ENCODE measurements around the gene RCC2. TPM values are rescaled to one million over a fixed set of nuclear protein-coding genes. Genes with fewer than 3 reads are reported as not detected.
"Not testable (repeated sequence)": the region's sequence is repeated elsewhere in the genome, so short reads cannot be mapped to it uniquely, and the experiment has no call there.

The RCC2 gene
- 76.8 and 86.2 TPM in 2 replicates for total RNA-seq (2014; rRNA removed; shearing (Covaris generic))
- polyA plus RNA-seq (2015; cell fraction: cytosol; rRNA removed) = 91.6 and 98.7 TPM in 2 replicates
- polyA plus RNA-seq (2015; cell fraction: nucleus; rRNA removed) = 138 and 142 TPM in 2 replicates

DNA sequence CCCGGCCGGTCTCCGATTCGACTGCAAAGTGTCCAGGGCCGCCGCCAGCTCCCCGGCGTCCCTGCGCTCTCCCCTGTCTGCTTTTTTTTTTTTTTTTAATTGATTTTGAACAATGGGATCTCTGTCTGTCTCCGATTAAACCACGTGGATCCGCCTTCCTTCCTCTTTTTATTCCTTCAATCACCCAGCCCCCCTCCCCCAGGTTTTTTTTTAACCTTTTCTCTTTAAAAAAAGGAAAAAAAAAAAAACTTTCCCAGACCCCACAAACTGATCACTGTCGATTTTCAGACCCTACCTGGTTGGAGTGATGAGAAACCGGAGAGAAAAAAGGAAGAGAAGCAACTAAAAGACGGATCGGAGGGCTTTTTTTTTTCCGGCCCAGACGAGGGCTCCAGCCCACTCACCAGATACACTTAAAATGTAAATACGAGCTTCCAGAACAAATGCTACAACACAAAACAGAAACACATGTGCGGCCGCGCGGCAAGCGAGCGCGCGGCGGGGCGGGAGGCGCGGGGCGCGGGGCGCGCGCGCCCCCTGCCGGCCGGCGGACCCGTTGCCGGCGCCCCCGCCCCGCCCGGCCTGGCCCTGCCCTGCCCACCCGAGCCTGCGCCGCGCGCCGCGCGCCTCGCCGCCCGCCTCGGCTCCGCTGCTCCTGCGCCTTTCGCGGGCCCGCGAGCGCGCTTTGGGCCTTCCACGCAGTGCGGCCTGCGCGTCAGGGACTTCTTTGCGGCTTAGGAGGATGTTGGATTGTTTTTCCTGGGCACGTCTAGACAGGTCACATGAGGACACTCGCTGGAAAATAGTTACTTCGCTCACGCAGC lies at the start of gene RCC2:
RCC2 (minus strand) TSS at position 428 of the 824 bp plus-strand sequence. CDS start 1,163 bp downstream, outside the sequence.
- peak; percentile 73 for DNase-seq (ENCODE audit: low read depth)

DNA sequence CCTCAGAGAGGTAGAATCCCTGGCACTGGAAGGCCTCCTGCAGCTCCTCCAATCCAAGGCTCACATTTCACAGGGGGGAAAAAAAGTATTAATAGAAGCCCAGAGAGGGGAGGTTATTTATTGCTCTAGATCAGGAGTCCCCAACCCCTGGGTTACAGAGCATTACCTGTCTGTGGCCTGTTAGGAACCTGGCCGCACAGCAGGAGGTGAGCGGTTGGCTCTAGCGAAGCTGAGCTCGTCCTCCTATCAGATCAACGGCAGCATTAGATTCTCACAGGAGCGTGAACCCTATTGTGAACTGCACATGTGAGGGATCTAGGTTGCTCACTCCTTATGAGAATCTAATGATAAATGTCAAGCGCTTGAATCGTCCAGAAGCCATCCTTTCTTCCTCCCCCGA lies 46.8 kb upstream of the RCC2 start:
- no peak for DNase-seq (ENCODE audit: low read depth)

DNA sequence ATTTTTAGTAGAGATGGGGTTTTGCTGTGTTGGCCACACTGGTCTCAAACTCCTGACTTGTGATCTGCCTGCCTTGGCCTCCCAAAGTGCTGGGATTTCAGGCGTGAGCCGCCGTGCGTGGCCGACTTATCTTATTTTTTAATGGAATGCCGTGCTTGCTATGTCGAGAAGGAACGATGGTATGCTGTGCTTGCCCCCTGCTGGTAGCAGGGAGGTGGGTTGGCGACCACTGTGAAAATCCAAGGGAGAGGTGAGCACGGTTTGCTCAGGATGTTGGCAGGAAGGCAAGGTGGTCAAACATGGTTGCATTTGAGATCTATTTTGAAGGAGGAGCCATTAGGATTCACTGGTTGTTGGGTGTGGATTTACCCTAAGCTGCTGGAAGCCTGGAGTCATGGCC lies 45.8 kb upstream of the RCC2 start:
- DNase-seq (ENCODE audit: low read depth) = peak; percentile 40

DNA sequence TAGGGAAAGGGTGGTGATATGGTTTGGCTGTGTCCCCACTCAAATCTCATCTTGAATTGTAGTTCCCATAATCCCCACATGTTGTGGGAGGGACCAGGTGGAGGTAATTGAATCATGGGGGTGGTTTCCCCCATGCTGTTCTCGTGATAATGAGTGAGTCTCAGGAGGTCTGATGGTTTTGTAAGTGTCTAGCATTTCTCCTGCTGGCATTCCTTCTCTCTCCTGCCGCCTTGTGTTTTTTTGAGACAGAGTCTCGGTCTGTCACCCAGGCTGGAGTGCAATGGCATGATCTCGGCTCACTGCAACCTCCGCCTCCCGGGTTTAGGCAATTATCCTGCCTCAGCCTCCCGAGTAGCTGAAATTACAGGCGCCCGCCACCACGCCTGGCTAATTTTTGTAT lies 42.5 kb upstream of the RCC2 start:
- DNase-seq (ENCODE audit: low read depth) = not testable (repeated sequence)

DNA sequence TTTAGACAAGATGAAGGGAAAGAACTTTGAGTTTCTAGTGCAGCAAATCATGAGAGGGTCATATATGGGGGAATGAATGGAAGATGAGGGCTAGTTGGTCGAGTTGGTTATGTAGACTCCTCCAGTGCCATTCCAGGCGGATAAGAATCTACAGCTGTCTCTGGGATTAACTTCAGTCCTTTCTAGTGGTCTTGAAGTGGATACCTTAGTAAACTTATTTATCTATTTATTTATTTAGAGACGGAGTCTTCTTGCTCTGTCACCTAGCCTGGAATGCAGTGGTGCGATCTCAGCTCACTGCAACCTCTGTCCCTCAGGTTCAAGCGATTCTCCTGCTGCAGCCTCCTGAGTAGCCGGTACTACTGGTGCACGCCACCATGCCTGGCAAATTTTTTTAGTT lies 41.4 kb upstream of the RCC2 start:
- DNase-seq (ENCODE audit: low read depth) = no peak

DNA sequence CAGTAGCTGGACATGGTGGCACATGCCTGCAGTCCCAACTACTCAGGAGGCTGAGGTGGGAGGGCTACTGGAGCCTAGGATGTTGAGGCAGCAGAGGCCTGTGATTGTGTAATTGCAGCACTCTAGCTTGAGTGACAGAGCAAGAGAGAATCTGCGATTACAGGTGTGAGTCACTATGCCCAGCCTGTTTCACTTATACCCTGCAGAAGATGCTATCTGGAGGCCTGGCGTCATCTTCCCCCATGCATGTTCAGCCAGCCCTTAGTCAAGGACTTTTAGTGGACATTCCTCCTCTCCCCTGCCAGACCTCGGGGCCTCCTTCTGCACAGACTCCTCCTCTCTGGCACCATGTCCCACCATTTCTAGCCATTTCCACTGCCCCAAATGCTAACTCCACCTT lies 36.3 kb upstream of the RCC2 start:
- peak; percentile 79 for DNase-seq (ENCODE audit: low read depth)

DNA sequence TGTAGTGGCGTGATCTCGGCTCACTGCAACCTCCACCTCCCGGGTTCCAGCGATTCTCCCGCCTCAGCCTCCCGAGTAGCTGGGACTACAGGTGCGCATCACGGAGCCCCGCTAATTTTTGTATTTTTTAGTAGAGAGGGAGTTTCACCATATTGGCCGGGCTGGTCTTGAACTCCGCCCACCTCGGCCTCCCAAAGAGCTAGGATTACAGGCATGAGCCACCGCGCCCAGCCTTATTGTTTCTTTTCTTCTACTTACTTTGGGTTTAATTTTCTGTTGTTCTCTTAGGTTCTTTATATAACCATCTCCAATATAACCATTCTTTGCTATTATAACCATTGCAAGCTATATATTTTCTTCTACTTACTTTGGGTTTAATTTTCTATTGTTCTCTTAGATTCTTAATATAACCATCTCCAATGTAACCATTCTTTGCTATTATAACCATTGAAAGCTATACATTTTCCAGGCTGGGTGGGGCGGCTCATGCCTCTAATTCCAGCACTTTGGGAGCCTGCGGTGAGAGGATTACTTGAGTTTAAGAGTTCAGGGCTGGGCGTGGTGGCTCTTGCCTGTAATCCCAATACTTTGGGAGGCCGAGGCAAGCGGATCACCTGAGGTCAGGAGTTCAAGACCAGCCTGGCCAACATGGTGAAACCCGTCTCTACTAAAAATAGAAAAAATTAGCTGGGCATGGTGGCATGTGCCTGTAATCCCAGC lies 35.5 kb upstream of the RCC2 start:
- DNase-seq (ENCODE audit: low read depth) = not testable (repeated sequence)

DNA sequence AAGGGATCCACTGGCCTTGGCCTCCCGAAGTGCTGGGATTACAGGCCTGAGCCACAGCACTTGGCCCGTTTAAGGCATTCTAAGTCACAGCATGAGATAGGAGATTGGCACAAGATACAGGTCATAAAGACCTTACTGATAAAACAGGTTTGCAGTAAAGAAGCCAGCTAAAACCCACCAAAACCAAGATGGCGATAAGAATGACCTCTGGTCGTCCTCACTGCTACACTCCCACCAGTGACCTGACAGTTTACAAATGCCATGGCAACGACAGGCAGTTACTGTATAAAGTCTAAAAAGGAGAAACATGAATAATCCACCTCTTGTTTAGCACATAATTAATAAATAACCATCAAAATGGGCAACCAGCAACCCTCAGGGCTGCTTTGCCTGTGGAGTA lies 33.3 kb upstream of the RCC2 start:
- DNase-seq (ENCODE audit: low read depth) = no peak

DNA sequence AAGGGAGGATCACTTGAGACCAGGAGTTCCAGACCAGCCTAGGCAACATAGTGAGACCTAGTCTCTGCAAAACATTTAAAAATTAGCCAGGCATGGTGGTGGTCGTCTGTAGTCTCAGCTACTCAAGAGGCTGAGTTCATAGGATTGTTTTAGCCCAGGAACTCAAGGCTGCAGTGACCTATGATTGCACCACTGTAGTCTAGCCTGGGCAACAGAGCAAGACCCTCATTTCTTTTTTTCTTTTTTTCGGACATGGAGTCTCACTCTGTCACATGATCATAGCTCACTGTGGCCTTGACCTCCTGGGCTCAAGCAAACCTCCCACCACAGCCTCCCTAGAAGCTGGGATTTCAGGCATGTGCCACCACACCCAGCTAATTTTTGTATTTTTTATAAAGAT lies 31.9 kb upstream of the RCC2 start:
- DNase-seq (ENCODE audit: low read depth) = no peak

DNA sequence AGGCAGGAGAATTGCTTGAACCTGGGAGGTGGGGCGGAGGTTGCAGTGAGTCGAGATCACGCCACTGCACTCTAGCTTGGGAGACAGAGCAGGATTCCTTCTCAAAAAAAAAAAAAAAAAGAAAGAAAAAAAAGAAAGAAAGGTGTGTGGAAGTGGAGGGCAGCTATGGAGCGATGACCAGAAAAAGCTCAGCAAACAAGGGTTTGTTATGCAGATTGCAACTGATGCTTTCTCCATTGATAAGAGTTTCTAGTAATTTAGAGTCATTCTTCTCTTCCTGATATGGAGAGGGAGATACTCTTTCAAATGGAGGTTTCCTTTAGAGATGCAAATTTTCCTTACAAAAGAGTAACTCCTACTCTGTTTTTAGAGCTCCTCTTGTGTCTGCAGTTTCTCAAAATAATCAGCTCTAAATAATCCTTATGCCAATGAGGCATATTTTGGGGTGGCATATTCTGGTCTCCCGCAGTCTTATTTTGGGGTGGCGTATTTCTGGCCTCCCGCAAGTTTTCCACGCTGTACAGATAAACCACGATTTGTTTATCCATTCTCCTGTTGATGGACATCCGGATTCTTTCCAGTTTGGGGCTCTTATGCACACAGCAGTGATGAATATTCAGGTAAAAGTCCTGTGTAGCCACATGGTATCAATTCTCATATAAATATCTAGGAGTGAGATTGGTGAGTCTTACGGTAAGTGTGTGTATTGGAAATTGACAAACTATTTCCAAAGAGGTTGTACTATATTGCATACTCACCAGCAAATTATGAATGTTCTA lies 30.7 kb upstream of the RCC2 start:
- no peak for DNase-seq (ENCODE audit: low read depth)

DNA sequence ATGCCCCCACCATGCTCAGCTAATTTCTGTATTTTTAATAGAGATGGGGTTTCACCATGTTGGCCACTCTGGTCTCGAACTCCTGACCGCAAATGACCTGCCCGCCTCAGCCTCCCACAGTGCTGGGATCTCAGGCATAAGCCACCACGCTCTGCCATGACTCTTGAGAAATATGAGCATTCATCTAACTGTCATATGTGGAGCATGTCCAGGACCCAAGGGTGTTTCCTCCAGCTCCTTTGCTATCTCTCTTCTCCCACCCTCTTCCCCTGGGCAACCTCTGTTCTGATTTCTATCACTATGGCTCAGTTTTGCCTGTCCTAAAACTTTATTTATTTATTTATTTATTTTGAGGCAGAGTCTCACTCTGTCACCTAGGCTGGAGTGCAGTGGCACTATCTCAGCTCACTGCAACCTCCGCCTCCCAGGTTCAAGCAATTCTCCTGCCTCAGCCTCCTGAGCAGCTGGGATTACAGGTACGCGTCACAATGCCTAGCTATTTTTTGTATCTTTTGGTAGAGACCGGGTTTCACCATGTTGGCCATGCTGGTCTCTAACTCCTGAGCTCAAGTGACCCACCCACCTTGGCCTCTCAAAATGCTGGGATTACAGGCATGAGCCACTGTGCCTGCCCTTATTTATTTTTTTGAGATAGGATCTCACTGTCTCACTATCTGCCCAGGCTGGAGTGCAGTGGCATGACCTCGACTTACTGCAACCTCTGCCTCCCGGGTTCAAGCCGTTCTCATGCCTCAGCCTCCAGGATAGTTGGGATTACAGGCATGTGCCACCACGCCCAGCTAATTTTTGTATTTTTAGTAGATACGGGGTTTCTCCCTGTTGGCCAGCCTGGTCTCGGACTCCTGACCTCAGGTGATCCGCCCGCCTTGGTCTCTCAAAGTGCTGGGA lies 29.1 kb upstream of the RCC2 start:
- DNase-seq (ENCODE audit: low read depth) = not testable (repeated sequence)

DNA sequence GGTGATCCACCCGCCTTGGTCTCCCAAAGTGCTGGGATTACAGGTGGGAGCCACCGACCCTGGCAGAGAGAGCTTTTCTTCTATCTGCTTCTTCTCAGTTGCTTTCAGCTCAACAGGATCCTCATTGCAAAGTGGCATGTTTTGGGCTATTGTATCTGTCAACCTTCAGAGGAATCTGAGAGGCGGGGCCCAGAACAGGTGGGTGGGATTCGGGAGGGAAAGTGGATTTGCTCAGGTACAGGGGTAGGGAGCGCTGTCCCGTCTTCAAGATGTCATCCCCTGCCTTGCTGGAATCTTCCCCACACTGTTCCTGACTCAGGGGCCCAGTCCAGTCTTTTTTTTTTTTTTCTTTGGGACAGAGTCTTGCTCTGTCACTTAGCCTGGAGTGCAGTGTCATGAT lies 26.9 kb upstream of the RCC2 start:
- no peak for DNase-seq (ENCODE audit: low read depth)

DNA sequence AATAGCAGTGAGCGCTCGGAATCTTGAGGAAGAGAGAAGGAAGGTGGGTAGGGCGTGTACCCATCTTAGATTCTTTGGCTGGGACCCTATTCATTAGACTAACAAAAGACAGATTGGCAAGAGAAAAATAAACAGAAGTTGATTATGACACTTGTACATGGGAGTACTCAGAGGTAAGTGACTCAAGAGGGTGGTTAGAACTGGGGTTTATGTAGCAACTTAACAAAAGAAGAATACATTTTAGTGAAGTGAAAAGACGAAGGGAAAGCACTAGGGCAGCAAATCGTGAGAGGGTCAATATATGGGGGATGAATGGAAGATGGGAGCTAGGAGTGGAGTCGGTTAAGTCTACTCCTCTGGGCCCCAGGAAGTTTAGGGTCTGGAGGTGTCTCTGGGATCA lies 25.8 kb upstream of the RCC2 start:
- no peak for DNase-seq (ENCODE audit: low read depth)

DNA sequence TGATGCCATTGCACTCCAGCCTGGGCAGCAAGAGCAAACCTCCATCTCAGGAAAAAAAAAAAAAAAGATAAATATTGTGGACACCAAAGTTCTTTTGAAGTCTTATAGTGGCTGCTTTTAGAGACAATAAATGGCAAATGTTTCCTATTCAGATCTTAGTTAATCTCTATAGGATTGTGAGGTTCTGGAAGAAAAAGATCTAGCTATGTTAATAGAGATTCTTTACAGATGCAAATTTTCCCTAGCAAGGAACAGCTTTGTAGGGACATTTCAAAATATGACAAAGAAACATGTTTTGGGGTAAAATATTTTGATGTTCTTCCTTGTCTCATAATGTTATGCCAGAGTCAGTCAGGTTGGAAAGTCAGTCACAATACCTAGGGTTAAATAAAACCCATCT lies 24.5 kb upstream of the RCC2 start:
- no peak for DNase-seq (ENCODE audit: low read depth)

DNA sequence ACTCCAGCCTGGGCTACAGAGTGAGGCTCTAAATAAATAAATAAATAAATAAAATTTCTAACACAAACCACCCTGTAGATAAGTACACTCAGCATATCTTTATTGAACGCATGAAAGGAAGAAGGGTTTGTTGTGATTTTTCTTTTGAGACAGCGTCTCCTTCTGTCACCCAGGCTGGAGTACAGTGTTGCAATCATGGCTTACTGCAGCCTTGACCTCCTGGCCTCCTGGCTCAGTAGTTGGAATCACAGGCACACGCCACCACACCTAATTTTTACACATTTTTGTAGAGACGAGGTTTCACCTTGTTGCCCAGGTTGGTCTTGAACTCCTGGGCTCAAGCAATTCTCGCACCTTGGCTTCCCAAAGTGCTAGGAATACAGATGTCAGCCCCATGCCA lies 23.2 kb upstream of the RCC2 start:
- DNase-seq (ENCODE audit: low read depth) = no peak

DNA sequence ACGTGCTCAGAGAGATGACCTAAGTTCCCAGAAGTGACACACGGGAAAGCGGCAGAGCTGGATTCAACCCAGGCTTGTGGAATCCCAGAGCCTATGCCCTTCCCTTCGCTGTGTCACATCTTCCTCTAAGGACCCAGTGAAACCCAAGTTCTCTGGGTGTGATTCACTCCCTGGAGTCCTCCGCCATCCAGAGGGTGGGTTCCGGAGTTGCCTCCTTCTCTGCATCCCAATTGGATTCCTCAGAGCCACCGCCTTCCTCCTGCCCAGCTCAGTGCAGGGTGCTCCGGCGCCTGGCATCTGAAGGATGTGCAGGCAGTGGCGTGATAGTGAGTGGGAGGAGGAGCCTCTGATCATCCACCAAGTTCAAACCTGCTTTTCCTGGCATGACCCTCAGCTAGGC lies 20.7 kb upstream of the RCC2 start:
- DNase-seq (ENCODE audit: low read depth) = peak; percentile 77

DNA sequence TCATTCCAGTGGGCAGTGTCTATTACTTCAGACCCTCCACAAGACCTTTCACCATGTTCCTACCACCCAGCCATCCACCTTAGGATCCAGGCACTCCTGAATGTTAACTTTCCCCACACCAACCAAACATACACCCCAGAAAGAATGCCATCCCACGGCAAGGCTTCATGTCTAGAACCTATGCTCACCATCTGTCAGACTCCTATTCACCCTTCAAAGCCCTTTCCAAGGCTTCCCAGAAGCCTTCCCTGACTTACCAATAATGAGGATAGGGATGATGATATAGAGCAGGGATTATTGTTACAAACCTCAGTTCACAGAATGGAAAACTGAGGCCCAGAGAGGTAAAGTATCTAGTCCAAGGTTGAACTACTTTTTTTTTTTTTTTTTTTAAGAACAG lies 19.3 kb upstream of the RCC2 start:
- no peak for DNase-seq (ENCODE audit: low read depth)

DNA sequence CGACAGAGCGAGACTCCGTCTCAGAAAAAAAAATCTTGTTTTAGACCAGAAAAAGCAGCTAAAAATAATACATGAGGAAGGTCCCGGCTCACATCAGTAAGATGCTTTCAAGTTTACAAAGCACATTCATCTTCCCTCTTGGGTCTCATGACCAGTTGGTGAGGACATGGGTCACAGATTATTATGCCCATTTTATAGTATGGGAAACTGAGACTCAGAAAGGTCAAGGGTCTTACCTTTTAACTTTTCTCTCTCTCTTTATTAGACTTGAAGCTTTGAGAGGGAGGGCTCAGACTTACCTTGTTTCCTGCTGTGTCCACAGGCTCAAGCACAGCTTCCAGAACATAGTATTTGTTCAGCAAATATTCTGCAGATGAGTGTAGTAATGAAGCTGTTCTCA lies 13.2 kb upstream of the RCC2 start:
- DNase-seq (ENCODE audit: low read depth) = no peak

DNA sequence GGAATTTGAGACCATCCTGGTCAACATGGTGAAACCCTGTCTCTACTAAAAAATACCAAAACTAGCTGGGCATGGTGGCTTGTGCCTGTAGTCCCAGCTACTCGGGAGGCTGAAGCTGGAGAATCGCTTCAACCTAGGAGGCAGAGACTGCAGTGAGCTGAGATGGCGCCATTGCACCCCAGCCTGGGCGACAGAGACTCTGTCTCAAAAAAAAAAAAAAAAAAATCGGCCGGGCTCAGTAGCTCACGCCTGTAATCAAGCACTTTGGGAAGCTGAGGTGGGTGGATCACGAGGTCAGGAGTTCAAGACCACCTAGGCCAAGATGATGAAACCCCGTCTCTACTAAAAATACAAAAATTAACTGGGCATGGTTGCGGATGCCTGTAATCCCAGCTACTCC lies 12.7 kb upstream of the RCC2 start:
- DNase-seq (ENCODE audit: low read depth) = not testable (repeated sequence)

DNA sequence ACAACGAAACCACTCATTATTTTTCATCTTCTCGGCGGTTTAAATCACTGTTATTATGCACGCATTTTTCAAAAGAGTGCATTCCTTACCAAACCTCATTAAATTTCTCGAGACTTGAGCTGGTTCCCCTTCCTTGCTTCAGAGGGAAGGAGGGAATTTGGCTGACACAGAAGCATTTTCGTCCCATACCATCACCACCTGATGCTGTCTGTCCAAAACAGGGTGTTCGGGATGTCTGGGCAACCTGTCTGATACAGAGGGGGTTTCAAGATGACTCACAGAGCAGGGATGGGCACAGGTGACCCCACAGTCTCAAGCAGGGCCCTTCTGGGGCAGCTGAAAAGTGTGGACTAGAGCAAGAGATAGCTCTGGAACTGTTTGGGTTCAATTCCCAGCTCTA lies 12.3 kb upstream of the RCC2 start:
- DNase-seq (ENCODE audit: low read depth) = no peak

DNA sequence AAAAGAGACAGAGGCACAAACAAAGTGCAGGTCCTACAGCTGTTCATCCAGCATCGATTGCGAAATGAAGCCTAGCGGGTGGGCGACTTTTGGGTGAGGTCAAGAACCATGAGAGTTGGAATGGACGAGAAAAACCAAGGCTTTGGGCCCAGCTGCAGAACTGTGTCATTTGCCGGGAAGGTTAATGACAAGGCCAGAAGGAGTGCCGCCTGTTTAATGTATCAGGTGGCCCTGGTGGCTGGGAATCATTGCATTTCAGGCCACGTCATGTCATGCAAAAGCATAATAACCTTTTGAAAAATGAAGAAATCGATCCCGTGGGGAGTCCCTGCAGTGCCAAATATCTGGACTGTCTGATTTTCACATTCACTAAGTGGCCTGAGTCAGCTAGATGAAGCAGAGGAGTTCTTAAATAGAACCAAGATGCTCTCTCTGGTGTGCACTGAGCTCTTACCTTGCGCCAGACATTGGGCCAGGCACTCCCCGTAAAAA lies 8.1 kb upstream of the RCC2 start:
- no peak for DNase-seq (ENCODE audit: low read depth)
